DOHH2 (cell line): ENCODE results near the gene IRF2BPL.
"Not testable (repeated sequence)": the region's sequence is repeated elsewhere in the genome, so short reads cannot be mapped to it uniquely, and the experiment has no call there.

Source experiments
- H3F3A ChIP-seq: fragments of 200-600 bp; sonication (generic), shearing (Covaris generic); 2 replicates; pipeline ENCODE4 v1.6.0; 2016; ENCODE audit warnings: antibody characterized with exemption, mild to moderate bottlenecking; ENCODE audit not compliant: control insufficient read depth, insufficient read depth
- H3K27ac ChIP-seq: fragments of 200-600 bp; sonication (generic); 2 replicates; pipeline ENCODE4 v1.5.1; 2014; ENCODE audit warnings: low read depth, mild to moderate bottlenecking, low read length, moderate library complexity
- H3K27me3 ChIP-seq: fragments of 200-600 bp; sonication (generic); 2 replicates; pipeline ENCODE4 v1.6.1; 2014; ENCODE audit warnings: mild to moderate bottlenecking, low read length, mixed read lengths; ENCODE audit not compliant: control insufficient read depth
- H3K36me3 ChIP-seq: fragments of 200-600 bp; sonication (generic); 2 replicates; pipeline ENCODE4 v1.6.1; 2014; ENCODE audit warnings: mild to moderate bottlenecking, low read length, moderate library complexity, mixed read lengths; ENCODE audit not compliant: control insufficient read depth
- H3K4me1 ChIP-seq: fragments of 200-600 bp; sonication (generic); 2 replicates; pipeline ENCODE4 v1.6.1; 2014; ENCODE audit warnings: mild to moderate bottlenecking, low read length, mixed read lengths; ENCODE audit not compliant: control insufficient read depth
- H3K4me2 ChIP-seq: fragments of 200-600 bp; sonication (generic); 2 replicates; pipeline ENCODE4 v1.6.0; 2014; ENCODE audit warnings: mild to moderate bottlenecking, low read length, moderate library complexity
- H3K4me3 ChIP-seq: fragments of 200-600 bp; sonication (generic); 2 replicates; pipeline ENCODE4 v1.5.1; 2014; ENCODE audit warnings: mild to moderate bottlenecking, low read length, mixed read lengths
- H3K79me2 ChIP-seq: fragments of 200-600 bp; sonication (generic); 2 replicates; pipeline ENCODE4 v1.6.1; 2014; ENCODE audit warnings: mild to moderate bottlenecking, low read length, mixed read lengths; ENCODE audit not compliant: control insufficient read depth
- H3K9me2 ChIP-seq: fragments of 200-600 bp; sonication (generic); replicated peaks from 2 replicates; pipeline ENCODE4 v1.6.1; 2014; ENCODE audit warnings: mild to moderate bottlenecking, low read length, mixed read lengths; ENCODE audit not compliant: control insufficient read depth
- H3K9me3 ChIP-seq: fragments of 200-600 bp; sonication (generic); 2 replicates; pipeline ENCODE4 v1.6.1; 2014; ENCODE audit warnings: antibody characterized with exemption, low read length, mixed read lengths; ENCODE audit not compliant: control insufficient read depth, insufficient read depth
- H4K20me1 ChIP-seq: fragments of 200-600 bp; sonication (generic); 2 replicates; pipeline ENCODE4 v1.6.0; 2014; ENCODE audit warnings: low read depth, mild to moderate bottlenecking, antibody characterized with exemption, low read length, moderate library complexity; ENCODE audit not compliant: control insufficient read depth, insufficient read depth
- CTCF ChIP-seq: fragments of 200-600 bp; sonication (generic); IDR thresholded peaks from one replicate; pipeline ENCODE4 v1.5.1; 2014; ENCODE audit warnings: antibody characterized with exemption, mild to moderate bottlenecking, low read depth, low read length; ENCODE audit not compliant: poor library complexity, severe bottlenecking
- EZH2phosphoT487 ChIP-seq: fragments of 200-600 bp; sonication (generic); IDR thresholded peaks from 2 replicates; pipeline ENCODE4 v1.6.1; 2017; ENCODE audit warnings: borderline replicate concordance, mild to moderate bottlenecking, antibody characterized with exemption, low read length, moderate library complexity, mixed read lengths

Gene IRF2BPL

GRCh38 chr14:77024171-77024691 lies 4.3 kb downstream of the IRF2BPL start:
- H3K9me3 ChIP-seq: no peaks in the 10 kb centered on the region
- TF ChIP-seq CTCF (no peak), EZH2phosphoT487 (no peak)
- H3K4me3 ChIP-seq: no peak overlapping the region
- H3K9me2 ChIP-seq: no peaks in the 10 kb centered on the region
- H3K27ac ChIP-seq: no peak overlapping the region
- peaks cover 19% of the 10 kb centered on the region for H3K4me1 ChIP-seq
- no peaks in the 10 kb centered on the region for H3K27me3 ChIP-seq
- H3K79me2 ChIP-seq: peaks cover 17% of the 10 kb centered on the region
- H3F3A ChIP-seq: peaks cover 5% of the 10 kb centered on the region
- no peak overlapping the region for H3K4me2 ChIP-seq
- peaks cover 13% of the 10 kb centered on the region for H3K36me3 ChIP-seq
- H4K20me1 ChIP-seq: no peaks in the 10 kb centered on the region; the same call in 1 of the 2 replicates

- Histone ChIP-seq H3K4me1 (peaks cover 14% of the 10 kb centered on the region; the same call in 1 of the 2 replicates), H3K4me3 (no peak overlapping the region), H3K9me3 (no peaks in the 10 kb centered on the region), H3F3A (no peaks in the 10 kb centered on the region), H3K9me2 (no peaks in the 10 kb centered on the region), H3K27ac (no peak overlapping the region), H3K36me3 (peaks cover 13% of the 10 kb centered on the region), H3K79me2 (peaks cover 17% of the 10 kb centered on the region), H3K27me3 (no peaks in the 10 kb centered on the region), H3K4me2 (no peak overlapping the region), H4K20me1 (no peaks in the 10 kb centered on the region; the same call in 1 of the 2 replicates)
- TF ChIP-seq CTCF: no peak
- no peak for TF ChIP-seq EZH2phosphoT487
These were observed 5.2 kb downstream of the IRF2BPL start for GRCh38 chr14:77023001-77023996.

GRCh38 chr14:77022236-77022852 lies 6.2 kb downstream of the IRF2BPL start:
- Histone ChIP-seq H3K27ac (no peak overlapping the region), H3F3A (no peaks in the 10 kb centered on the region), H3K9me3 (no peaks in the 10 kb centered on the region), H3K9me2 (no peaks in the 10 kb centered on the region), H3K4me3 (no peak overlapping the region), H3K36me3 (peaks cover 13% of the 10 kb centered on the region), H3K27me3 (no peaks in the 10 kb centered on the region), H3K4me2 (no peak overlapping the region), H3K4me1 (peaks cover 9% of the 10 kb centered on the region; the same call in 1 of the 2 replicates), H3K79me2 (peaks cover 10% of the 10 kb centered on the region), H4K20me1 (no peaks in the 10 kb centered on the region; the same call in 1 of the 2 replicates)
- TF ChIP-seq EZH2phosphoT487 (no peak), CTCF (no peak)

DNA sequence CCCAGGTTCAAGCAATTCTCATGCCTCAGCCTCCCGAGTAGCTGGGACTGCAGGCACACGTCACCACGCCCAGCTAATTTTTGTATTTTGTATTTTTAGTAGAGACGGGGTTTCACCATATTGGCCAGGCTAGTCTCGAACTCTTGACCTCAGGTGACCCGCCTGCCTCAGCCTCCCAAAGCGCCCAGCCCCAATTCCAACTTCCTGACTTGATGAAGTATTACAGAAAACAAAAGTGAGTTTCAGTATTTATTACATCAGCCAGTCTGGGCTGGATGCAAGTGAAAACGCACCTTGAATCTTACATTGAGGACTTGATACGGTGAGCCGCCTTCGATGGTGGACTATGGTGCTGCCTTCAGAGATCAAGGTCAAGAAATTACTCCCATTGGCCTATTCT lies 7.1 kb downstream of the IRF2BPL start:
- H4K20me1 ChIP-seq, H3K36me3 ChIP-seq, H3K4me1 ChIP-seq, H3K27ac ChIP-seq, H3F3A ChIP-seq, H3K4me3 ChIP-seq, H3K9me3 ChIP-seq, H3K79me2 ChIP-seq, H3K4me2 ChIP-seq, H3K27me3 ChIP-seq, H3K9me2 ChIP-seq: not testable (repeated sequence)
